Body of pancreas (tissue), 4 donors: ENCODE measurements around the gene CSTPP1. TPM values are rescaled to one million over a fixed set of nuclear protein-coding genes. Genes with fewer than 3 reads are reported as not detected.

Experiments used
- ATAC-seq: fragments of 150-250 bp; one replicate; pipeline ENCODE4 v1.9.1; 2016
- DNase-seq, 4 donors: peaks; one replicate each; pipeline ENCODE4 v3.0.0-alpha.2; 2019
- H3K27ac ChIP-seq, 4 donors: fragments of 200-600 bp; sonication (generic); 1 replicate in 3 of 4; 2 replicates in 1 of 4; pipeline versions ENCODE4 v1.5.1 to v1.6.1; 2016 to 2019; ENCODE audit warnings: mild to moderate bottlenecking in 1 of 4, mixed read lengths in 1 of 4, moderate library complexity in 1 of 4
- H3K27me3 ChIP-seq, 2 donors: fragments of 200-600 bp; sonication (generic); one replicate each; pipeline ENCODE4 v1.6.0; 2016; ENCODE audit warnings: mild to moderate bottlenecking in 1 of 2
- H3K36me3 ChIP-seq, 2 donors: fragments of 200-600 bp; sonication (generic); replicated peaks in 1 of 2; 2 replicates each; pipeline ENCODE4 v1.5.1; 2016; ENCODE audit warnings: low read depth in 2 of 2; ENCODE audit not compliant: insufficient read depth in 1 of 2
- H3K4me1 ChIP-seq: fragments of 200-600 bp; sonication (generic); one replicate; pipeline ENCODE4 v1.6.0; 2016
- H3K4me3 ChIP-seq, 2 donors: fragments of 200-600 bp; sonication (generic); 1 replicate in 1 of 2; 2 replicates in 1 of 2; pipeline ENCODE4 v1.5.1; 2016 to 2019
- H3K9me3 ChIP-seq, 3 donors: fragments of 200-600 bp; sonication (generic); 1 replicate in 2 of 3; 2 replicates in 1 of 3; pipeline ENCODE4 v1.5.1; 2016
- POLR2A ChIP-seq, 3 donors: fragments of 450-650 bp; IDR thresholded peaks; one replicate each; pipeline ENCODE4 v1.6.1; 2016; ENCODE audit warnings: antibody characterized with exemption in 3 of 3, mild to moderate bottlenecking in 2 of 3
- WGBS, 2 donors: methylation state at CpG; one replicate each; pipeline ENCODE4 v1.1.5; 2017; 5-methylcytosine and 5-hydroxymethylcytosine counted together
- intact Hi-C: fragments of 100-400 bp; cut with DNase I; formaldehyde crosslinking; loops from one replicate; pipeline ENCODE4 v1.15.1; 2023
- total RNA-seq, 2 donors: library from RNA; depleted of rRNA; stranded (reverse); fragments of >200 nt; gene quantifications; one replicate each; pipeline ENCODE4 v1.1.0, GENCODE V29; 2016
- TF ChIP-seq, protein P1 (sequence below), 7 experiments: fragments of 450-650 bp in 4 of 7; fragments of 200-600 bp in 3 of 7; sonication (generic) in 3 of 7; IDR thresholded peaks; one replicate each; pipeline ENCODE4 v1.5.1; 2016 to 2019; ENCODE audit warnings: antibody characterized with exemption in 7 of 7

CSTPP1 gene
- total RNA-seq, 2 donors from 2014 or later = 11.2 to 13.2 TPM

DNA sequence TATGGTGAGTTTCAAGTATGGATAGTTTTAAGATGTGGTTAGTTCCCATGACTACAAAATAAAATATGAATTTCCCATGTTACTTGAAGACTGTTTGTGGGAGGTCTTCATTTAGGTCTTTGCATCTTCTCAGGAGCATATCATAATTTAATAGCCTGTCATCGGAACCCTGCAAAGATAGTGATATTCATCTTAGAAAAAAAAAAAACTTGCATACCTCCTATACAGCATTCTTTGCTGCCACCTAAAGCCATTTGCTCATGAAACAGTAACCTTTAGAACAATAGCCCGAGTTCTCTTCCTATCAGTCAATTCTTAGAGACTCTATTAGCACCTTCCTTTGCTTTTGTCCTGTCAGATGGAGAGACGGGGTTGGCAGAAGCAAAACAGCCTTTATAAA, 164.8 kb downstream of the CSTPP1 start:
- no peak for DNase-seq
- intact Hi-C loops = no loop called here
- H3K9me3 ChIP-seq = no peaks in the 10 kb centered on the region
- H3K27me3 ChIP-seq = no peaks in the 10 kb centered on the region
- no peak overlapping the region for H3K4me3 ChIP-seq
- 84 to 95% methylated on average over 3 of the region's 3 CpGs for WGBS, 2 donors
- H3K36me3 ChIP-seq = no peaks in the 10 kb centered on the region
- H3K27ac ChIP-seq = no peak overlapping the region
- no peak for TF ChIP-seq POLR2A (IDR thresholded peaks at IDR 0.05)
- TF ChIP-seq, protein P1, sequence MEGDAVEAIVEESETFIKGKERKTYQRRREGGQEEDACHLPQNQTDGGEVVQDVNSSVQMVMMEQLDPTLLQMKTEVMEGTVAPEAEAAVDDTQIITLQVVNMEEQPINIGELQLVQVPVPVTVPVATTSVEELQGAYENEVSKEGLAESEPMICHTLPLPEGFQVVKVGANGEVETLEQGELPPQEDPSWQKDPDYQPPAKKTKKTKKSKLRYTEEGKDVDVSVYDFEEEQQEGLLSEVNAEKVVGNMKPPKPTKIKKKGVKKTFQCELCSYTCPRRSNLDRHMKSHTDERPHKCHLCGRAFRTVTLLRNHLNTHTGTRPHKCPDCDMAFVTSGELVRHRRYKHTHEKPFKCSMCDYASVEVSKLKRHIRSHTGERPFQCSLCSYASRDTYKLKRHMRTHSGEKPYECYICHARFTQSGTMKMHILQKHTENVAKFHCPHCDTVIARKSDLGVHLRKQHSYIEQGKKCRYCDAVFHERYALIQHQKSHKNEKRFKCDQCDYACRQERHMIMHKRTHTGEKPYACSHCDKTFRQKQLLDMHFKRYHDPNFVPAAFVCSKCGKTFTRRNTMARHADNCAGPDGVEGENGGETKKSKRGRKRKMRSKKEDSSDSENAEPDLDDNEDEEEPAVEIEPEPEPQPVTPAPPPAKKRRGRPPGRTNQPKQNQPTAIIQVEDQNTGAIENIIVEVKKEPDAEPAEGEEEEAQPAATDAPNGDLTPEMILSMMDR (IDR thresholded peaks at IDR 0.05) = no peak
- no peak for ATAC-seq
- H3K4me1 ChIP-seq = peaks cover 18% of the 10 kb centered on the region

DNA sequence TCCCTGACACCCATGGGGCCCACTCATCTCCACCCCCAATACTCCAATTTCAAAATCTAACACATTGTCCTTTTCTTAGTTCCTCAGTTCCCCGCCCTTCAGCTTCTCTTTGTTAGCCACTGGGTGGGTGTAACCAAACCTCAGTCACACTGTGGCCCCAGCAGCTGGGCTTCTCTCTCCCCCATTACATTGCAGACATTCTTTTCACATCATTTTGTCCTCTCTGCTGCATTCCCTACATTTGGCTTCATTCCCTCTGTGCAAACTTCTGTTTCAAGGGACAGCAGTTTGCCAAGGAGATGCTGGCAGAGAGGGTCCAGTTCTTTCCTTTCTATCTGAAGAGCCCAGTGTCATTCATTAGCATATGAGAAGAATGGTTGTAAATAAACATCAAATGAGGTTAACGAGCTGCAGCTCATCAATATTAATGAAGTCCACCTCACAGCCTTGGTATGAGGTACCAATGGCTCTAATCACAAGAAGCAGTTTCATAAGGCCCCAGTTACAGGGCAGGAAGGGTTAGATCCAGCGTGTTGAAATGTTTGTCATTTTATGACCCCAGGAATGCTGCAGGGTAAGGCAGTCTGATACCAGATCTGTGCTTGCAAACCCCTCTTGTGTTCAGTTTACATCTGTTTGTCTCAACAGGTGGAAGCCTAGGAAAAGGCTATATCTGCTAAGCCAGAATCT, 167.8 kb downstream of the CSTPP1 start:
- intact Hi-C loops = no loop called here
- peaks cover 12% of the 10 kb centered on the region for H3K4me1 ChIP-seq

DNA sequence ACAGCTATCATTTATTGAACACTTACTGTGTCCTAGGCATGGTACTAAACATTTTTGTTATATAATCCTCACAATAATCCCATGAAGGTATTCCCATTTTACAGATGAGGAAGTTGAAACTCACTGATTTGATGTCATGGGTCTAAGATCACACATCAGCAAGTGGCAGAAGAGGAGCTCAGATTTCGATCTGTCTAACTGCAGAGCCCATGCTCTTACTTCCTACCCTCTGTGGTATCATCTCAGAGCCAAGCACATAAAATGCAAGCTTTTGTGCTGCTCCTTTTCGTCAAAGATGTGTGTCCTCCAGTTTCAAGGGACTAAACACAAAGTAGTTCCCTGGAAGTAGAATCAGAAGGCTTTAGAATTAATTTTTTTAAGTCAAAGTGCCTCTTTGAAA, 169.0 kb downstream of the CSTPP1 start:
- 87 to 97% methylated on average over 2 of the region's 2 CpGs for WGBS, 2 donors
- TF ChIP-seq, protein P1 (IDR thresholded peaks at IDR 0.05) = no peak
- no peak for TF ChIP-seq POLR2A (IDR thresholded peaks at IDR 0.05)
- intact Hi-C loops = no loop called here

More for the DNA sequence above, 167.8 kb downstream of the CSTPP1 start:
- no peak overlapping the region for H3K27ac ChIP-seq
- WGBS, 2 donors = 80 to 86% methylated on average over 3 of the region's 3 CpGs
- no peak overlapping the region for H3K4me3 ChIP-seq
- H3K9me3 ChIP-seq = no peaks in the 10 kb centered on the region
- TF ChIP-seq, protein P1 (IDR thresholded peaks at IDR 0.05) = no peak
- TF ChIP-seq POLR2A (IDR thresholded peaks at IDR 0.05) = no peak
- no peak for DNase-seq
- H3K36me3 ChIP-seq = no peaks in the 10 kb centered on the region
- ATAC-seq = no peak
- H3K27me3 ChIP-seq = no peaks in the 10 kb centered on the region

DNA sequence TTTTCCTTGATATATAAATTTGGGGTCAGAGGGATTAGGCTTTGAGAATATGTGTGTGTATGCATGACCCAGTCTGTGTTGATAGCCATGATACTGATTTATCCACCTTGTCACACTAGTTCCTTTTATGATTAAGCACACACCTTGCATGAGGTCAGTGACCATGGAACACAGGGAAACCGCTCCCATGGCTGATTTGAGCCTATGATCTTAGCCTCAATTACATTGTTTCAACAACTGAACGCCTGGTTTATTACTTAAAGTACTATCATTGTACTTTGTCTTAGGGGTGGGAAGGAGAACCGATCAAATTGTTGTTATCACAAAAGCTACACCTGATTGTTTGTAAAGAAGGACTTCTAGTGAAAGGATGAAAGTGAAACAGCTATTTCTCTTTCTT, 169.4 kb downstream of the CSTPP1 start:
- DNase-seq = no peak
- no peaks in the 10 kb centered on the region for H3K27me3 ChIP-seq
- H3K9me3 ChIP-seq = no peaks in the 10 kb centered on the region
- no peak overlapping the region for H3K27ac ChIP-seq
- TF ChIP-seq, protein P1 (IDR thresholded peaks at IDR 0.05) = no peak
- TF ChIP-seq POLR2A (IDR thresholded peaks at IDR 0.05) = no peak
- intact Hi-C loops = no loop called here
- no peaks in the 10 kb centered on the region for H3K36me3 ChIP-seq
- no peak overlapping the region for H3K4me3 ChIP-seq
- no peaks in the 10 kb centered on the region for H3K4me1 ChIP-seq
- ATAC-seq = no peak
- 77 to 93% methylated on average over 3 of the region's 3 CpGs for WGBS, 2 donors

More for the DNA sequence above, 169.0 kb downstream of the CSTPP1 start:
- Histone ChIP-seq H3K36me3 (no peaks in the 10 kb centered on the region), H3K9me3 (no peaks in the 10 kb centered on the region), H3K27ac (no peak overlapping the region), H3K27me3 (no peaks in the 10 kb centered on the region), H3K4me1 (peaks cover 1% of the 10 kb centered on the region), H3K4me3 (no peak overlapping the region)
- no peak for ATAC-seq
- DNase-seq = no peak
